ENCODE data around the gene OPCML. TPM values are rescaled to one million over a fixed set of nuclear protein-coding genes. Genes with fewer than 3 reads are reported as not detected.

OPCML gene
- polyA plus RNA-seq, 3 donors = not detected

DNA sequence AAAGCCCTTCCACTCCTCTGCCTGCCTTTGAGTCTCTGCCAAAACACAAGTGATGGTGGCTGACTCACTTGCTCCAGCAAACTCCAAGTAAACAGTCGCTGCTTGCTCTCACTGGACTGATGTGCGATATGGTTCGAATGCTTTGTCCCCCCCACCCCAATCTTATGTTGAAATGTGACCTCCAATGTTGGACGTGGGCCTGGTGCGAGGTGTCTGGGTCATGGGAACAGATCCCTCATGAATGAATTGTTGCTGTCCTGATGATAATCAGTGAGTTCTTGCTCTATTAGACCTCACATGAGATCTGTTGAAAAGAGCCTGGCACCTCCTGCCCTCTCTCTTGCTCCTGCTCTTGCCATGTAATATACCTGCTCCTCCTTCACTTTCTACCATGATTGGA lies 747.9 kb downstream of the OPCML start:
- no peaks in the 10 kb centered on the region for H3K4me1 ChIP-seq (ENCODE audit: control insufficient read depth in 1 of 2, insufficient read depth in 2 of 2, low read length in 2 of 2)
- no peak overlapping the region for H3K27ac ChIP-seq (ENCODE audit: low read depth in 1 of 2, low read length in 2 of 2)
- no peaks in the 10 kb centered on the region for H3K27me3 ChIP-seq (ENCODE audit: control insufficient read depth in 2 of 2, insufficient read depth in 2 of 2, low read length in 2 of 2)
- no peak overlapping the region for H3K9ac ChIP-seq (ENCODE audit: insufficient read depth, low read length, poor library complexity, severe bottlenecking)
- no peaks in the 10 kb centered on the region for H3K4me1 Mint-ChIP-seq
- intact Hi-C loops (cut with micrococcal nuclease) = no loop called here
- H4K20me1 ChIP-seq (ENCODE audit: insufficient read depth, low read length) = no peaks in the 10 kb centered on the region
- no peak overlapping the region for H3K4me3 ChIP-seq (replicated peaks in 1 of 3; ENCODE audit: low read depth in 2 of 3, low read length in 3 of 3)
- TF ChIP-seq, protein P1, sequence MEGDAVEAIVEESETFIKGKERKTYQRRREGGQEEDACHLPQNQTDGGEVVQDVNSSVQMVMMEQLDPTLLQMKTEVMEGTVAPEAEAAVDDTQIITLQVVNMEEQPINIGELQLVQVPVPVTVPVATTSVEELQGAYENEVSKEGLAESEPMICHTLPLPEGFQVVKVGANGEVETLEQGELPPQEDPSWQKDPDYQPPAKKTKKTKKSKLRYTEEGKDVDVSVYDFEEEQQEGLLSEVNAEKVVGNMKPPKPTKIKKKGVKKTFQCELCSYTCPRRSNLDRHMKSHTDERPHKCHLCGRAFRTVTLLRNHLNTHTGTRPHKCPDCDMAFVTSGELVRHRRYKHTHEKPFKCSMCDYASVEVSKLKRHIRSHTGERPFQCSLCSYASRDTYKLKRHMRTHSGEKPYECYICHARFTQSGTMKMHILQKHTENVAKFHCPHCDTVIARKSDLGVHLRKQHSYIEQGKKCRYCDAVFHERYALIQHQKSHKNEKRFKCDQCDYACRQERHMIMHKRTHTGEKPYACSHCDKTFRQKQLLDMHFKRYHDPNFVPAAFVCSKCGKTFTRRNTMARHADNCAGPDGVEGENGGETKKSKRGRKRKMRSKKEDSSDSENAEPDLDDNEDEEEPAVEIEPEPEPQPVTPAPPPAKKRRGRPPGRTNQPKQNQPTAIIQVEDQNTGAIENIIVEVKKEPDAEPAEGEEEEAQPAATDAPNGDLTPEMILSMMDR (IDR thresholded peaks at IDR 0.05) = no peak
- no peaks in the 10 kb centered on the region for H3K36me3 Mint-ChIP-seq
- peaks cover 0 to 2% (median 2%) of the 10 kb centered on the region in 3 donors for H3K27me3 Mint-ChIP-seq (ENCODE audit: low read depth in 3 of 3)
- H3K4me3 Mint-ChIP-seq = no peak overlapping the region
- H3K27ac Mint-ChIP-seq = no peak overlapping the region
- H3K9me3 Mint-ChIP-seq = peaks cover 0 to 7% (median 0%) of the 10 kb centered on the region in 7 donors
- H3K9me3 ChIP-seq (replicated peaks in 1 of 2; ENCODE audit: control insufficient read depth in 1 of 2, insufficient read depth in 1 of 2, low read length in 2 of 2) = no peaks in the 10 kb centered on the region
- no peaks in the 10 kb centered on the region for H3K79me2 ChIP-seq (ENCODE audit: insufficient read depth, low read length)
- no peak for DNase-seq
- 90% methylated on average over 5 of the region's 5 CpGs for WGBS (ENCODE audit: insufficient coverage)
- no peak overlapping the region for H3K4me2 ChIP-seq (replicated peaks; ENCODE audit: extremely low read depth, low read length, poor library complexity, severe bottlenecking)
- no peak overlapping the region for H2AFZ ChIP-seq (ENCODE audit: insufficient read depth, low read depth, low read length, poor library complexity, severe bottlenecking)
- H3K36me3 ChIP-seq (replicated peaks in 1 of 2; ENCODE audit: control insufficient read depth in 1 of 2, insufficient read depth in 2 of 2, low read length in 2 of 2) = no peaks in the 10 kb centered on the region

DNA sequence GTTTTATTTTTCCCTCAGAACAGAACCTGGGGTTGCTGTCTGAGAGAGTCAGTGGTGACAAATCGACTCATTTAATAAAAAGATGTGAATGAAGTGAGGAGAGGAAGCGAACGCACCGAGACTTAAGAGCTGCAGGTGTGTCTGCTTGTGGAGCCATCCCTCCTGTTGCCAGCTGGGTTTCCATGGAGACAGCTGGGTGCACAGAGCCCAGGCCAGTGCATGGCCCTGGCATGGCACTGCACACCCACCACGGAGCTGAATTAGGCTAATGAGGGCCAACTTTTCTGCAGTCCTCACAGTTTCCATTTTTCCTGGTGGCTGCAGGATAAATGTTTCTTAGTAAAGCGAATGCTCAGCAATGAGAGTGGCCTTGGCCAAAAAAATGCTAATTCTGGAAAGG lies 750.2 kb downstream of the OPCML start:
- H3K4me1 ChIP-seq (ENCODE audit: control insufficient read depth in 1 of 2, insufficient read depth in 2 of 2, low read length in 2 of 2) = no peaks in the 10 kb centered on the region
- H3K4me3 ChIP-seq (replicated peaks in 1 of 3; ENCODE audit: low read depth in 2 of 3, low read length in 3 of 3) = no peak overlapping the region
- no peak overlapping the region for H3K9ac ChIP-seq (ENCODE audit: insufficient read depth, low read length, poor library complexity, severe bottlenecking)
- H3K27ac ChIP-seq (ENCODE audit: low read depth in 1 of 2, low read length in 2 of 2) = no peak overlapping the region
- no peak for DNase-seq
- intact Hi-C loops (cut with micrococcal nuclease) = no loop called here
- Mint-ChIP-seq H3K4me1 (no peaks in the 10 kb centered on the region), H3K27ac (no peak overlapping the region), H3K27me3 (ENCODE audit: low read depth in 3 of 3) (peaks cover 0 to 4% (median 2%) of the 10 kb centered on the region in 3 donors), H3K36me3 (no peaks in the 10 kb centered on the region), H3K9me3 (peaks cover 0 to 7% (median 2%) of the 10 kb centered on the region in 7 donors), H3K4me3 (no peak overlapping the region)
- no peaks in the 10 kb centered on the region for H3K27me3 ChIP-seq (ENCODE audit: control insufficient read depth in 2 of 2, insufficient read depth in 2 of 2, low read length in 2 of 2)
- WGBS (ENCODE audit: insufficient coverage) = 91% methylated on average over 5 of the region's 6 CpGs
- no peaks in the 10 kb centered on the region for H3K36me3 ChIP-seq (replicated peaks in 1 of 2; ENCODE audit: control insufficient read depth in 1 of 2, insufficient read depth in 2 of 2, low read length in 2 of 2)
- no peaks in the 10 kb centered on the region for H4K20me1 ChIP-seq (ENCODE audit: insufficient read depth, low read length)
- no peaks in the 10 kb centered on the region for H3K79me2 ChIP-seq (ENCODE audit: insufficient read depth, low read length)
- H3K9me3 ChIP-seq (replicated peaks in 1 of 2; ENCODE audit: control insufficient read depth in 1 of 2, insufficient read depth in 1 of 2, low read length in 2 of 2) = no peaks in the 10 kb centered on the region
- no peak overlapping the region for H3K4me2 ChIP-seq (replicated peaks; ENCODE audit: extremely low read depth, low read length, poor library complexity, severe bottlenecking)
- TF ChIP-seq, protein P1 (IDR thresholded peaks at IDR 0.05) = no peak
- H2AFZ ChIP-seq (ENCODE audit: insufficient read depth, low read depth, low read length, poor library complexity, severe bottlenecking) = no peak overlapping the region
